GM06990 (cell line): ENCODE data around the gene RAB28.

Source experiments
- DNase-seq: peaks from one replicate; pipeline ENCODE4 v3.0.0-alpha.2; 2011; ENCODE audit not compliant: insufficient read length; ENCODE audit errors: extremely low read depth
- H3K27me3 ChIP-seq: replicated peaks from 2 replicates; pipeline ENCODE4 v1.6.0; 2011; ENCODE audit warnings: low read length; ENCODE audit not compliant: control insufficient read depth, insufficient read depth
- H3K36me3 ChIP-seq: 2 replicates; pipeline ENCODE4 v1.5.1; 2011; ENCODE audit warnings: low read length; ENCODE audit not compliant: control insufficient read depth, insufficient read depth
- H3K4me3 ChIP-seq: replicated peaks from 2 replicates; pipeline ENCODE4 v1.5.1; 2011; ENCODE audit warnings: low read depth, mild to moderate bottlenecking, control low read depth, low read length
- CTCF ChIP-seq: IDR thresholded peaks from 2 replicates; pipeline ENCODE4 v1.5.1; 2011; ENCODE audit warnings: low read length, control low read depth, mild to moderate bottlenecking, inconsistent platforms; ENCODE audit not compliant: insufficient read depth, poor library complexity, severe bottlenecking

RAB28 gene

GRCh38 chr4:13455411-13455810 is 28.7 kb downstream of the RAB28 start:
- no peak for TF ChIP-seq CTCF
- H3K36me3 ChIP-seq = peaks cover 5% of the 10 kb centered on the region
- H3K27me3 ChIP-seq = no peaks in the 10 kb centered on the region
- no peak overlapping the region for H3K4me3 ChIP-seq
- DNase-seq = no peak

GRCh38 chr4:13454786-13455185 is 29.4 kb downstream of the RAB28 start:
- no peak for TF ChIP-seq CTCF
- no peak overlapping the region for H3K4me3 ChIP-seq
- DNase-seq = no peak
- H3K36me3 ChIP-seq = peaks cover 5% of the 10 kb centered on the region
- H3K27me3 ChIP-seq = no peaks in the 10 kb centered on the region

GRCh38 chr4:13452927-13453579 is 31.1 kb downstream of the RAB28 start:
- no peak for TF ChIP-seq CTCF

GRCh38 chr4:13449590-13449989 is 34.5 kb downstream of the RAB28 start:
- TF ChIP-seq CTCF = no peak
- no peak overlapping the region for H3K4me3 ChIP-seq
- H3K27me3 ChIP-seq = no peaks in the 10 kb centered on the region
- H3K36me3 ChIP-seq = no peaks in the 10 kb centered on the region; the same call in 1 of the 2 replicates
- DNase-seq = no peak

More at GRCh38 chr4:13452927-13453579, 31.1 kb downstream of the RAB28 start:
- H3K36me3 ChIP-seq = peaks cover 5% of the 10 kb centered on the region
- H3K4me3 ChIP-seq = no peak overlapping the region
- no peak for DNase-seq
- H3K27me3 ChIP-seq = no peaks in the 10 kb centered on the region

- no peak overlapping the region for H3K4me3 ChIP-seq
- H3K27me3 ChIP-seq = no peaks in the 10 kb centered on the region
Observed at GRCh38 chr4:13445841-13446790, 38.0 kb downstream of the RAB28 start.

More at GRCh38 chr4:13445841-13446790, 38.0 kb downstream of the RAB28 start:
- DNase-seq = no peak
- no peaks in the 10 kb centered on the region for H3K36me3 ChIP-seq
- TF ChIP-seq CTCF = no peak
